ENCODE results near the gene PRR18. TPM values are rescaled to one million over a fixed set of nuclear protein-coding genes. Genes with fewer than 3 reads are reported as not detected.

Gene PRR18
- total RNA-seq, 4 donors from 2014 or later = not detected

DNA sequence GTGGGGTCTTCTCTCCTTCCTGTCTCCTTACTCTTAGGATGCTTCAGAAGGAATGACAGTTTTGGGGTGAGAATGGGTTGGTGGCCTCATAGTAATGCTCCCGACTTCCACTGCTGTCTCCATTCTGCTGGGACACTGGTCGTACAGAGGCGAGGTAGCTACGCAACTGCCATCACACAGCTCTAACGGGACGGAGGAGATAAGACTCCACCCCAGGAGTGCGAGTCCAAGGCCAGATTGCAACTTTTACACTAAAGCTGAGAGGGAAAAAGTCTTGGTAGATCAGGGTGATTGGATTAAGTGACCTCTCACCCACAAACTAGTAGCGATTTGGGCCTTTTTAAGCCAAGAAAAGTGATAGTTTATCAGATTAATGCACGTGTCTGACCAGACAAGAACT is 1.8 kb upstream of the PRR18 start:
- DNase-seq = no peak
- TF ChIP-seq, protein P1, sequence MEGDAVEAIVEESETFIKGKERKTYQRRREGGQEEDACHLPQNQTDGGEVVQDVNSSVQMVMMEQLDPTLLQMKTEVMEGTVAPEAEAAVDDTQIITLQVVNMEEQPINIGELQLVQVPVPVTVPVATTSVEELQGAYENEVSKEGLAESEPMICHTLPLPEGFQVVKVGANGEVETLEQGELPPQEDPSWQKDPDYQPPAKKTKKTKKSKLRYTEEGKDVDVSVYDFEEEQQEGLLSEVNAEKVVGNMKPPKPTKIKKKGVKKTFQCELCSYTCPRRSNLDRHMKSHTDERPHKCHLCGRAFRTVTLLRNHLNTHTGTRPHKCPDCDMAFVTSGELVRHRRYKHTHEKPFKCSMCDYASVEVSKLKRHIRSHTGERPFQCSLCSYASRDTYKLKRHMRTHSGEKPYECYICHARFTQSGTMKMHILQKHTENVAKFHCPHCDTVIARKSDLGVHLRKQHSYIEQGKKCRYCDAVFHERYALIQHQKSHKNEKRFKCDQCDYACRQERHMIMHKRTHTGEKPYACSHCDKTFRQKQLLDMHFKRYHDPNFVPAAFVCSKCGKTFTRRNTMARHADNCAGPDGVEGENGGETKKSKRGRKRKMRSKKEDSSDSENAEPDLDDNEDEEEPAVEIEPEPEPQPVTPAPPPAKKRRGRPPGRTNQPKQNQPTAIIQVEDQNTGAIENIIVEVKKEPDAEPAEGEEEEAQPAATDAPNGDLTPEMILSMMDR (IDR thresholded peaks at IDR 0.05) = no peak
- no peak for TF ChIP-seq POLR2A (IDR thresholded peaks at IDR 0.05)
- no peaks in the 10 kb centered on the region for H3K36me3 ChIP-seq
- H3K27me3 ChIP-seq = peaks cover 6 to 7% of the 10 kb centered on the region in 2 donors
- no peak overlapping the region for H3K27ac ChIP-seq
- no peaks in the 10 kb centered on the region for H3K9me3 ChIP-seq
- intact Hi-C loops (cut with DNase I; ENCODE audit: low total_unique reads) = no loop called here
- no peak overlapping the region for H3K4me3 ChIP-seq
- peaks cover 0 to 14% of the 10 kb centered on the region in 2 donors for H3K4me1 ChIP-seq

DNA sequence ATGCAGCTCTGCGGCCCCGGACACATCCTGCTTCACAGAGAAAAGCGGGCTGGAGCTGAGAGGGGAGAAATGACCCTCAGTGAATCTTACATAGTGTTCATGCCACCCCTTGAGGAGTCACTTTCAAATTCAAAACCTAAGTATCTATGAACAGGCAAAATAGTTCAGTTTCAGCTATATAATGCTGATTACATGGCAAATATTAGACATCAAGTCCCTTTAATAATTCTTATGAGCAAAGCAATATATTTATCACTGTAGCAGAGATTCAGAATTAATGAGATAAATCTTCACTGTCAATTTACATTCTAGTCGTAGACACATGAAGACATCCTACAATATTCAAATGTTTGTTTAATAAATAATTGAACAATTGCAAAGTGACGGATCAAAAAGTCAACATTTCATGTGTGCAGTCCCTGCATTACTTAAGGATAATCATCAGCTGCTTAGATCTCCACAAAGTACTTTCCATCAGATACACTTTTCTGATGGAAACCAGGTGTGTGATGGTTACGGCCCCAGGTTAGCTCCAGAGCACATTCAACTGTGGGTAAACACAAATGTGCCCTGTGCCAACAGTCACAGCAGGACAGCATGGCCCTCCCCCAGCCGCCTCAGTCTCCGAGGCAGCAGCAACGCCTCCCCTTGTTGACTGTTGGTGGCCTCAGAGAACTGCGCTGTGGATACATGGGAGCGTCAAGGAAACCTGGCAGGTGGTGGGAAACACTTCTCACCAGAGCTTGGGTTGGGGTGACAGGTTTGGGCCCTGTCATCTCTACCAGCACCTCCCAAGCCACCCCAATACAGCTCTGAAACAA is 787 bp upstream of the PRR18 start:
- no peak for TF ChIP-seq POLR2A (IDR thresholded peaks at IDR 0.05)
- TF ChIP-seq, protein P1 (IDR thresholded peaks at IDR 0.05) = no peak
- Histone ChIP-seq H3K4me1 (peaks cover 0 to 14% of the 10 kb centered on the region in 2 donors), H3K36me3 (no peaks in the 10 kb centered on the region), H3K4me3 (no peak overlapping the region), H3K9me3 (no peaks in the 10 kb centered on the region), H3K27me3 (peaks cover 6 to 7% of the 10 kb centered on the region in 2 donors), H3K27ac (no peak overlapping the region)
- intact Hi-C loops (cut with DNase I; ENCODE audit: low total_unique reads) = no loop called here
- DNase-seq = no peak

DNA sequence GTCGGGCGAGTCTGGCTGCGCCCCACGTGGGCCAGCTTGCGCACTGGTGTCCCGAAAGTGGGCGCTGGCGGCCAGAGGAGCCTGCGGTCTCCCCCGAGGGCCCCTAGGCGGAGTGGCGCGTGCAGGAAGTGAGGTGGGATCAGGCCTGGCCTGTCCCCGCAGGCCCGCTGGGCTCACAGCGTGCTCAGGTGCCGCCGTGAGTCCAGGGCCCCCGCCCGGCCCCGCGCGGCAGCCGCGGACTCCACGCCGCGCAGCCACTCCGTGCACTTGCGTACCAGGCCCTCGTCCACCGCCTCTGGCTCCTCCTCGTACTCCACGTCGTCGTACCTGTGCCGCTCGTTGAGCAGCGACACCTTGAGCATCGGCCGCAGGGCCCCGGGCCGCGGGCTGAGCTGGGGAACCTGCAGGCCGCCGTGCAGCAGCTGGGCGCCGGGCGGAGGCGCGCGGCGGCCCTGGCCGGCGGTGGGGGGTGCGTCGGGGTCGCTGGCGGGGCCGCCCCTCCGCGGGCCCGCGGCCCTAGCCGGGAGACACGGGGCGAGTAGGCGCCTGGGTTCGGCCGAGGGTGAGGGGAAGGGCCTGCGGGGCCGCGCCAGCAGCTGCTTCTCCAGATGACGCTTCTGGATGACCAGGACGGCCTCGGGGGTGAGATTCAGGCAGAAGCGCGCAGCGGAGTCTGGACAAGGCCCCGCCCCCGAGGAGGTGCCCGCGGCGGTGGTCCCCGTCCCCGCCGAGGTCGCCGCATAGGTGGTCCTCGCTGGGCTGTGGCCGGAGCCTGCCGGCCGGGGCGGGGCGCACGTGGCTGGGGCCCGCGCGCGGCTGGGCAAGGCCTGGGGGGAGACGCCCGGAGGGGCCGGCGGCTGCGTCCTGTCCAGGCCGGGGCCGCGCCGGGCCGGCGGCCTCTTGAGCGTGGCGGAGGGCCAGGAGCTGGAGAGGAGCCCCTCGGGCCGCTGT is 835 bp downstream of the PRR18 start:
- TF ChIP-seq, protein P1 (IDR thresholded peaks at IDR 0.05) = no peak
- Histone ChIP-seq H3K27me3 (peaks cover 6 to 7% of the 10 kb centered on the region in 2 donors), H3K9me3 (no peaks in the 10 kb centered on the region), H3K36me3 (no peaks in the 10 kb centered on the region), H3K4me3 (peak overlapping the region in 1 of 2 donors; percentile 14), H3K4me1 (peaks cover 0 to 14% of the 10 kb centered on the region in 2 donors), H3K27ac (no peak overlapping the region)
- intact Hi-C loops (cut with DNase I; ENCODE audit: low total_unique reads) = no loop called here
- no peak for DNase-seq

DNA sequence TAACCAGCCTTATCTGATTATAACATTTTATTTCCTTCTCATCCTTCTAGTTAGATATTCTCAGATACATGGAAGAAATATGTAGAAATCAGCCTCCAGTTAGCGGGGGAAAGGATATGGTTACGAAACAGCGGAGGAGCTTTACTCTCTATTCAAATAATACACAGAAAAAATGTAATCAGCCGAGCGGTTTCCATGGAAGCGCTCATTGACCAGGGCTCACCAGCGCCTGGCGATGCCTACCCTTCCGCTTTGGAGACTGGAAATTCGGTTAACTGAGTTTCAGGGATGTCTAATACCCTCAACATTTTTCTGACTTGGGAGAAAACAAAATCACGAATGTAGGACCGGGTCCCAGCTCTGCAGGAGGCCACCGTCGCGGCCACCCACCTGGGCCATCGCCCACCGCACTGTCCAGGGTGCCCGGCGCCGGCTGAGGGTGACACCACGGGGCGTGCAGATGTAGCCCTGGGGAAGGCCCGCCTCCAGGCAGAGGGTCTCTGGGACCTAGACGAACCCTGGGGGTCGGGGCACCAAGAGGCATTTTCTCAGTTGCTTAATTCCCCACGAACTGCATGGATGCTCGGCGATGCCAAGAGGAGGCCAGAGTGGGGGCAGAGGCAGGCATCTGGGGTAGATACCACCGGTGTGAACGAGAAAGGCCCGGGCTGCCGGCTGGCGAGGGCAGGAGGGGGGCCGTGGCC is 1.7 kb downstream of the PRR18 start:
- no peaks in the 10 kb centered on the region for H3K36me3 ChIP-seq
- intact Hi-C loops (cut with DNase I; ENCODE audit: low total_unique reads) = no loop called here
- H3K27ac ChIP-seq = no peak overlapping the region
- H3K9me3 ChIP-seq = no peaks in the 10 kb centered on the region
- H3K27me3 ChIP-seq = peaks cover 6 to 7% of the 10 kb centered on the region in 2 donors
- peaks cover 0 to 14% of the 10 kb centered on the region in 2 donors for H3K4me1 ChIP-seq
- TF ChIP-seq, protein P1 (IDR thresholded peaks at IDR 0.05) = no peak
- TF ChIP-seq POLR2A (IDR thresholded peaks at IDR 0.05) = no peak
- no peak for DNase-seq
- no peak overlapping the region for H3K4me3 ChIP-seq
